HFFc6 (cell line): ENCODE measurements around the gene FKBP1B. TPM values are rescaled to one million over a fixed set of nuclear protein-coding genes. Genes with fewer than 3 reads are reported as not detected.

Experiments used
- DNase-seq: peaks from one replicate; pipeline ENCODE4 v3.0.0-alpha.2; 2018
- H3K27ac Mint-ChIP-seq: 2 replicates; pipeline ENCODE4 v1.8.0; 2020; ENCODE audit warnings: mild to moderate bottlenecking, mixed read lengths
- H3K27me3 Mint-ChIP-seq: 2 replicates; pipeline ENCODE4 v1.8.0; 2021; ENCODE audit warnings: mild to moderate bottlenecking, moderate library complexity, mixed read lengths; ENCODE audit not compliant: insufficient read depth
- H3K36me3 Mint-ChIP-seq: 2 replicates; pipeline ENCODE4 v1.8.0; 2021; ENCODE audit warnings: low read depth, mixed read lengths
- H3K4me1 Mint-ChIP-seq: 2 replicates; pipeline ENCODE4 v1.8.0; 2020; ENCODE audit warnings: low read depth, mixed read lengths
- H3K4me3 Mint-ChIP-seq: 2 replicates; pipeline ENCODE4 v1.8.0; 2020; ENCODE audit warnings: mild to moderate bottlenecking, moderate library complexity, mixed read lengths
- H3K9me3 Mint-ChIP-seq: 2 replicates; pipeline ENCODE4 v1.8.0; 2020; ENCODE audit warnings: mild to moderate bottlenecking, mixed read lengths
- CTCF ChIP-seq: fragments of 200-600 bp; sonication (generic); IDR thresholded peaks from 2 replicates; pipeline ENCODE4 v1.5.0; 2021; ENCODE audit warnings: antibody characterized with exemption, mild to moderate bottlenecking
- total RNA-seq, 6 experiments: library from RNA; stranded (reverse); fragmentation: NEBNext Ultra II Directional; extraction: Animal tissue kit (Norgen Biotek cat#: 25700); gene quantifications; 2 replicates in 1 of 6; 3 replicates in 5 of 6; pipeline ENCODE4 v1.2.3, GENCODE V29; 2021

Gene FKBP1B
- total RNA-seq, 6 experiments from 2014 or later, result 4.0 to 6.9 (median 5.2) TPM

- Mint-ChIP-seq H3K27ac (no peak overlapping the region), H3K4me1 (peaks cover 27% of the 10 kb centered on the region), H3K4me3 (no peak overlapping the region), H3K9me3 (no peaks in the 10 kb centered on the region), H3K27me3 (no peaks in the 10 kb centered on the region; the same call in none of the 2 replicates), H3K36me3 (peaks cover 6% of the 10 kb centered on the region; the same call in 1 of the 2 replicates)
- no peak for DNase-seq
- no peak for TF ChIP-seq CTCF
Measured at GRCh38 chr2:24020244-24020643, 29.3 kb upstream of the FKBP1B start.

- no peaks in the 10 kb centered on the region for H3K9me3 Mint-ChIP-seq
- no peak for DNase-seq
- no peak overlapping the region for H3K27ac Mint-ChIP-seq
- H3K36me3 Mint-ChIP-seq, result peaks cover 8% of the 10 kb centered on the region
- H3K4me1 Mint-ChIP-seq, result peaks cover 17% of the 10 kb centered on the region
- H3K4me3 Mint-ChIP-seq, result no peak overlapping the region
- peak; percentile 60 for TF ChIP-seq CTCF
- H3K27me3 Mint-ChIP-seq, result no peaks in the 10 kb centered on the region; the same call in none of the 2 replicates
Measured at GRCh38 chr2:24021122-24021998, 28.2 kb upstream of the FKBP1B start.

GRCh38 chr2:24022324-24022974 lies 27.1 kb upstream of the FKBP1B start:
- H3K36me3 Mint-ChIP-seq, result peaks cover 12% of the 10 kb centered on the region
- DNase-seq, result no peak
- peaks cover 15% of the 10 kb centered on the region for H3K4me1 Mint-ChIP-seq
- H3K27ac Mint-ChIP-seq, result no peak overlapping the region
- H3K9me3 Mint-ChIP-seq, result no peaks in the 10 kb centered on the region
- H3K27me3 Mint-ChIP-seq, result no peaks in the 10 kb centered on the region; the same call in none of the 2 replicates
- H3K4me3 Mint-ChIP-seq, result no peak overlapping the region
- no peak for TF ChIP-seq CTCF

- Mint-ChIP-seq H3K27me3 (no peaks in the 10 kb centered on the region; the same call in 1 of the 2 replicates), H3K36me3 (peaks cover 12% of the 10 kb centered on the region), H3K4me3 (no peak overlapping the region), H3K4me1 (peaks cover 15% of the 10 kb centered on the region), H3K27ac (no peak overlapping the region), H3K9me3 (no peaks in the 10 kb centered on the region)
- TF ChIP-seq CTCF, result no peak
- DNase-seq, result no peak
Measured at GRCh38 chr2:24022975-24023575, 26.5 kb upstream of the FKBP1B start.

GRCh38 chr2:24024018-24024417 lies 25.5 kb upstream of the FKBP1B start:
- peak; percentile 72 for TF ChIP-seq CTCF
- Mint-ChIP-seq H3K27me3 (no peaks in the 10 kb centered on the region; the same call in 1 of the 2 replicates), H3K27ac (peak overlapping the region; percentile 38; the same call in 1 of the 2 replicates), H3K36me3 (peaks cover 14% of the 10 kb centered on the region), H3K9me3 (no peaks in the 10 kb centered on the region), H3K4me3 (no peak overlapping the region), H3K4me1 (peaks cover 15% of the 10 kb centered on the region)
- peak; percentile 38 for DNase-seq
